HG03575 (cell line): ENCODE results near the gene ABL2.
"Not testable (repeated sequence)": the region's sequence is repeated elsewhere in the genome, so short reads cannot be mapped to it uniquely, and the experiment has no call there.

Experiments
- ATAC-seq: cut with Tn5 transposase; IDR thresholded peaks from one replicate; pipeline ENCODE4 v1.9.1; 2021; ENCODE audit not compliant: unreplicated experiment, insufficient number of reproducible peaks, low FRiP score; ENCODE audit errors: extremely low read depth

ABL2 gene

GRCh38 chr1:179224466-179224865 is 5.0 kb downstream of the ABL2 start:
- ATAC-seq, result not testable (repeated sequence)

GRCh38 chr1:179221121-179221520 is 8.4 kb downstream of the ABL2 start:
- ATAC-seq, result not testable (repeated sequence)

- ATAC-seq, result no peak
Observed at GRCh38 chr1:179217943-179218507, 11.5 kb downstream of the ABL2 start.

GRCh38 chr1:179213317-179213716 is 16.2 kb downstream of the ABL2 start:
- not testable (repeated sequence) for ATAC-seq

GRCh38 chr1:179208681-179209477 is 20.6 kb downstream of the ABL2 start:
- ATAC-seq, result no peak

GRCh38 chr1:179206812-179207211 is 22.7 kb downstream of the ABL2 start:
- no peak for ATAC-seq

GRCh38 chr1:179205284-179205683 is 24.2 kb downstream of the ABL2 start:
- no peak for ATAC-seq

- no peak for ATAC-seq
Observed at GRCh38 chr1:179202161-179202560, 27.3 kb downstream of the ABL2 start.

- no peak for ATAC-seq
Observed at GRCh38 chr1:179200586-179200985, 28.9 kb downstream of the ABL2 start.

- ATAC-seq, result no peak
Observed at GRCh38 chr1:179197690-179198297, 31.7 kb downstream of the ABL2 start.

- ATAC-seq, result not testable (repeated sequence)
Observed at GRCh38 chr1:179195857-179196256, 33.6 kb downstream of the ABL2 start.

- no peak for ATAC-seq
Observed at GRCh38 chr1:179195376-179195775, 34.1 kb downstream of the ABL2 start.

GRCh38 chr1:179194068-179194537 is 35.4 kb downstream of the ABL2 start:
- no peak for ATAC-seq

GRCh38 chr1:179190861-179191260 is 38.6 kb downstream of the ABL2 start:
- ATAC-seq, result no peak

- ATAC-seq, result no peak
Observed at GRCh38 chr1:179187735-179188471, 41.6 kb downstream of the ABL2 start.

GRCh38 chr1:179187043-179187442 is 42.4 kb downstream of the ABL2 start:
- no peak for ATAC-seq

GRCh38 chr1:179184403-179184802 is 45.1 kb downstream of the ABL2 start:
- ATAC-seq, result no peak

GRCh38 chr1:179183857-179184256 is 45.6 kb downstream of the ABL2 start:
- no peak for ATAC-seq

GRCh38 chr1:179178950-179179349 is 50.5 kb downstream of the ABL2 start:
- no peak for ATAC-seq
